CD4-positive, CD25-positive, alpha-beta regulatory T cell (primary cell): Measurements from ENCODE around the gene CNGA1. TPM values are rescaled to one million over a fixed set of nuclear protein-coding genes. Genes with fewer than 3 reads are reported as not detected.

Experiments used
- ATAC-seq, 2 donors: fragments of 150-1000 bp; cut with Tn5 transposase; one replicate each; pipeline ENCODE4 v1.10.0; 2021; ENCODE audit warnings: low read depth in 2 of 2, moderate number of reproducible peaks in 2 of 2, moderate library complexity in 1 of 2
- DNase-seq, 3 donors: peaks; one replicate each; pipeline versions ENCODE4 v3.0.0 to v3.0.0-alpha.2; 2012 to 2022; ENCODE audit warnings: mixed read lengths in 1 of 3
- H3K27ac ChIP-seq: one replicate; pipeline ENCODE4 v1.7.0; 2013; ENCODE audit warnings: mild to moderate bottlenecking, low read length; ENCODE audit not compliant: insufficient read depth, poor library complexity, severe bottlenecking
- H3K27me3 ChIP-seq: one replicate; pipeline ENCODE4 v1.7.0; 2013; ENCODE audit warnings: low read length; ENCODE audit not compliant: control insufficient read depth, insufficient read depth
- H3K36me3 ChIP-seq: one replicate; pipeline ENCODE4 v1.7.0; 2013; ENCODE audit warnings: mild to moderate bottlenecking, low read length, moderate library complexity; ENCODE audit not compliant: control insufficient read depth, insufficient read depth
- H3K4me1 ChIP-seq: 2 replicates; pipeline ENCODE4 v1.7.0; 2013; ENCODE audit warnings: mild to moderate bottlenecking, low read length; ENCODE audit not compliant: insufficient read depth, control insufficient read depth, poor library complexity, severe bottlenecking
- H3K4me3 ChIP-seq: one replicate; pipeline ENCODE4 v1.7.0; 2013; ENCODE audit warnings: low read depth, mild to moderate bottlenecking, low read length, moderate library complexity
- H3K9me3 ChIP-seq, 2 experiments: 1 replicate in 1 of 2; 2 replicates in 1 of 2; pipeline ENCODE4 v1.7.0; 2013; ENCODE audit warnings: low read length in 2 of 2, mild to moderate bottlenecking in 1 of 2, moderate library complexity in 1 of 2; ENCODE audit not compliant: control insufficient read depth in 2 of 2
- H3K27ac Mint-ChIP-seq, 3 donors: one replicate each; pipeline ENCODE4 v1.8.0; 2020 to 2022; ENCODE audit warnings: mild to moderate bottlenecking in 3 of 3, mixed read lengths in 3 of 3, moderate library complexity in 2 of 3
- H3K27me3 Mint-ChIP-seq: one replicate; pipeline ENCODE4 v1.8.0; 2022; ENCODE audit warnings: mild to moderate bottlenecking, mixed read lengths
- H3K36me3 Mint-ChIP-seq: one replicate; pipeline ENCODE4 v1.8.0; 2020; ENCODE audit warnings: mixed read lengths
- H3K4me1 Mint-ChIP-seq, 4 donors: one replicate each; pipeline ENCODE4 v1.8.0; 2020 to 2022; ENCODE audit warnings: mixed read lengths in 4 of 4, mild to moderate bottlenecking in 1 of 4
- H3K4me3 Mint-ChIP-seq, 4 donors: one replicate each; pipeline ENCODE4 v1.8.0; 2020 to 2022; ENCODE audit warnings: mild to moderate bottlenecking in 4 of 4, mixed read lengths in 4 of 4, moderate library complexity in 3 of 4
- H3K9me3 Mint-ChIP-seq, 7 donors: one replicate each; pipeline ENCODE4 v1.8.0; 2020 to 2022; ENCODE audit warnings: mixed read lengths in 7 of 7, mild to moderate bottlenecking in 3 of 7, moderate library complexity in 2 of 7
- polyA plus RNA-seq, 4 donors: library from polyadenylated mRNA; unstranded; fragments of 300-500 nt; fragmentation: Illumina TruSeq; gene quantifications; one replicate each; pipeline ENCODE4 v1.2.3, GENCODE V29; 2021
- total RNA-seq: library from RNA; stranded (reverse); gene quantifications from one replicate; pipeline ENCODE4 v1.2.3, GENCODE V29; 2022

Gene CNGA1
- total and polyA plus RNA-seq, 5 donors from 2014 or later: 0.06 TPM; not detected in 4

- Histone ChIP-seq H3K27ac (no peak overlapping the region), H3K36me3 (no peaks in the 10 kb centered on the region), H3K4me1 (no peaks in the 10 kb centered on the region), H3K9me3 (no peaks in the 10 kb centered on the region), H3K27me3 (no peaks in the 10 kb centered on the region), H3K4me3 (no peak overlapping the region)
- no peak for ATAC-seq
- Mint-ChIP-seq H3K4me1 (peaks cover 5 to 17% (median 12%) of the 10 kb centered on the region in 4 donors), H3K27me3 (peaks cover 12% of the 10 kb centered on the region), H3K27ac (no peak overlapping the region), H3K36me3 (no peaks in the 10 kb centered on the region), H3K9me3 (peaks cover 0 to 2% (median 0%) of the 10 kb centered on the region in 7 donors), H3K4me3 (no peak overlapping the region)
- DNase-seq: no peak
These were observed 20.6 kb upstream of the CNGA1 start for GRCh38 chr4:48037117-48037462.

- no peak for ATAC-seq
- Histone ChIP-seq H3K27ac (no peak overlapping the region), H3K4me1 (no peaks in the 10 kb centered on the region), H3K9me3 (no peaks in the 10 kb centered on the region), H3K36me3 (no peaks in the 10 kb centered on the region), H3K27me3 (no peaks in the 10 kb centered on the region), H3K4me3 (no peak overlapping the region)
- Mint-ChIP-seq H3K36me3 (no peaks in the 10 kb centered on the region), H3K27ac (peak overlapping the region in 2 of 3 donors; percentile 3 to 77), H3K4me1 (peaks cover 5 to 15% (median 12%) of the 10 kb centered on the region in 4 donors), H3K4me3 (no peak overlapping the region), H3K9me3 (no peaks in the 10 kb centered on the region), H3K27me3 (peaks cover 12% of the 10 kb centered on the region)
- DNase-seq: no peak
These were observed 19.5 kb upstream of the CNGA1 start for GRCh38 chr4:48035952-48036351.

- H3K4me3 ChIP-seq: no peak overlapping the region
- Mint-ChIP-seq H3K27me3 (peaks cover 17% of the 10 kb centered on the region), H3K9me3 (no peaks in the 10 kb centered on the region), H3K4me3 (no peak overlapping the region), H3K4me1 (peaks cover 5 to 17% (median 14%) of the 10 kb centered on the region in 4 donors), H3K36me3 (no peaks in the 10 kb centered on the region), H3K27ac (no peak overlapping the region)
- no peaks in the 10 kb centered on the region for H3K36me3 ChIP-seq
- H3K27me3 ChIP-seq: no peaks in the 10 kb centered on the region
- DNase-seq: peak; percentile 30 to 67 (median 50)
- no peaks in the 10 kb centered on the region for H3K9me3 ChIP-seq
- H3K4me1 ChIP-seq: no peaks in the 10 kb centered on the region
- no peak overlapping the region for H3K27ac ChIP-seq
- ATAC-seq: peak; percentile 71 to 73
These were observed 17.4 kb upstream of the CNGA1 start for GRCh38 chr4:48033825-48034413.

GRCh38 chr4:48033412-48033811 is 16.9 kb upstream of the CNGA1 start:
- Histone ChIP-seq H3K27ac (no peak overlapping the region), H3K4me1 (no peaks in the 10 kb centered on the region), H3K27me3 (no peaks in the 10 kb centered on the region), H3K36me3 (no peaks in the 10 kb centered on the region), H3K9me3 (no peaks in the 10 kb centered on the region), H3K4me3 (no peak overlapping the region)
- Mint-ChIP-seq H3K27me3 (peaks cover 23% of the 10 kb centered on the region), H3K36me3 (no peaks in the 10 kb centered on the region), H3K4me3 (no peak overlapping the region), H3K27ac (no peak overlapping the region), H3K9me3 (no peaks in the 10 kb centered on the region), H3K4me1 (peaks cover 5 to 18% (median 17%) of the 10 kb centered on the region in 4 donors)
- ATAC-seq: no peak
- no peak for DNase-seq

DNA sequence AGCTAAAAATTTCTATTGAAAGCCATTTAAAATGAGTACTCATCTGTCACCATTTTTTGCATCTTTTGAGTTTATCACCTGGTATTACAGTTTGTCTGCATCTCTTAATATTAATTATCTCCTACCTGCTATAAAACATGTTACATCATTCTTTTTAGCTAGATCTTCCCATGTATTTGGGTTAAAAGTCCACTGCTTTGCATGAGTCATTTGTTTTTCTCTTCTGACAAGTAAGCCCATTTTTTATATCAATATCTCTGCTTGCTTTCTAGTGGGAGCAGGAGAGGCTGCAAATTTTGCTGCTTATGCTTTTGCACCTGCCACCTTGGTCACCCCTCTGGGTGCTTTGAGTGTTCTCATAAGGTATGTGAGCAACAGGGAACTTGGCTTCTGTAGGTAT is 16.2 kb upstream of the CNGA1 start:
- Mint-ChIP-seq H3K9me3 (no peaks in the 10 kb centered on the region), H3K27ac (no peak overlapping the region)

GRCh38 chr4:48031802-48032525 is 15.5 kb upstream of the CNGA1 start:
- no peak for ATAC-seq
- H3K4me3 Mint-ChIP-seq: peak overlapping the region in 1 of 4 donors; percentile 48

More for the DNA sequence above, 16.2 kb upstream of the CNGA1 start:
- Mint-ChIP-seq H3K36me3 (no peaks in the 10 kb centered on the region), H3K27me3 (peaks cover 28% of the 10 kb centered on the region), H3K4me3 (no peak overlapping the region), H3K4me1 (peaks cover 5 to 20% (median 19%) of the 10 kb centered on the region in 4 donors)
- H3K27ac ChIP-seq: no peak overlapping the region
- H3K4me1 ChIP-seq: no peaks in the 10 kb centered on the region
- no peaks in the 10 kb centered on the region for H3K36me3 ChIP-seq
- ATAC-seq: no peak
- no peak for DNase-seq
- H3K27me3 ChIP-seq: no peaks in the 10 kb centered on the region
- H3K4me3 ChIP-seq: no peak overlapping the region
- no peaks in the 10 kb centered on the region for H3K9me3 ChIP-seq

GRCh38 chr4:48030470-48030869 is 14.0 kb upstream of the CNGA1 start:
- Histone ChIP-seq H3K9me3 (no peaks in the 10 kb centered on the region), H3K27me3 (peaks cover 2% of the 10 kb centered on the region), H3K27ac (no peak overlapping the region), H3K4me1 (no peaks in the 10 kb centered on the region), H3K36me3 (no peaks in the 10 kb centered on the region), H3K4me3 (no peak overlapping the region)
- no peak for DNase-seq
- Mint-ChIP-seq H3K36me3 (no peaks in the 10 kb centered on the region), H3K4me1 (peaks cover 5 to 10% (median 8%) of the 10 kb centered on the region in 4 donors), H3K9me3 (no peaks in the 10 kb centered on the region), H3K27me3 (peaks cover 29% of the 10 kb centered on the region), H3K4me3 (no peak overlapping the region), H3K27ac (no peak overlapping the region)
- ATAC-seq: no peak

More at GRCh38 chr4:48031802-48032525, 15.5 kb upstream of the CNGA1 start:
- H3K36me3 ChIP-seq: no peaks in the 10 kb centered on the region
- H3K9me3 Mint-ChIP-seq: no peaks in the 10 kb centered on the region
- H3K27me3 Mint-ChIP-seq: peaks cover 29% of the 10 kb centered on the region
- H3K27ac ChIP-seq: no peak overlapping the region
- DNase-seq: no peak
- H3K9me3 ChIP-seq: no peaks in the 10 kb centered on the region
- H3K27ac Mint-ChIP-seq: no peak overlapping the region
- no peaks in the 10 kb centered on the region for H3K4me1 ChIP-seq
- peaks cover 2% of the 10 kb centered on the region for H3K27me3 ChIP-seq
- H3K36me3 Mint-ChIP-seq: no peaks in the 10 kb centered on the region
- no peak overlapping the region for H3K4me3 ChIP-seq
- H3K4me1 Mint-ChIP-seq: peaks cover 5 to 18% (median 17%) of the 10 kb centered on the region in 4 donors

DNA sequence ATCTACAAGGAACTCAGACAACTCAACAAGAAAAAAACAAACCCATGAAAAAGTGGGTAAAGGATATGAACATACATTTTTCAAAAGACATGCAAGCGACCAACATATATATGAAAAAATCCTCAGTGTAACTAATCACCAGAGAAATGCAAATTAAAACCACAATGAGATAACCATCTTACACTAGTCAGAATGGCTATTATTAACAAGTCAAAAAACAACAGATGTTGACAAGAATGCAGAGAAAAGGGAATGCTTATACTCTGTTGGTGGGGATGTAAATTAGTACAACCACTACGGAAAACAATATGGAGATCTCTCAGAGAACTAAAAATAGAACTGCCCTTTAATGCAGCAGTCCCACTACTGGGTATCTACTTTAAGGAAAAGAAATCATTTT is 12.2 kb upstream of the CNGA1 start:
- Histone ChIP-seq H3K27me3 (peaks cover 2% of the 10 kb centered on the region), H3K36me3 (no peaks in the 10 kb centered on the region), H3K4me3 (no peak overlapping the region), H3K4me1 (no peaks in the 10 kb centered on the region), H3K27ac (no peak overlapping the region), H3K9me3 (no peaks in the 10 kb centered on the region)
- no peak overlapping the region for H3K27ac Mint-ChIP-seq
- ATAC-seq (no peak), DNase-seq (no peak)
- H3K9me3 Mint-ChIP-seq: no peaks in the 10 kb centered on the region
- H3K36me3 Mint-ChIP-seq: no peaks in the 10 kb centered on the region
- no peak overlapping the region for H3K4me3 Mint-ChIP-seq
- peaks cover 30% of the 10 kb centered on the region for H3K27me3 Mint-ChIP-seq
- H3K4me1 Mint-ChIP-seq: peaks cover 1 to 8% (median 6%) of the 10 kb centered on the region in 4 donors
